Spinal cord (tissue), 10 donors: ENCODE data around the gene GRB7. TPM values are rescaled to one million over a fixed set of nuclear protein-coding genes. Genes with fewer than 3 reads are reported as not detected.

Experiments used
- DNase-seq, 6 donors: peaks; one replicate each; pipeline versions ENCODE4 v3.0.0 to v3.0.0-alpha.2; 2013 to 2015; ENCODE audit warnings: low spot score in 6 of 6, low read depth in 4 of 6
- H3K27ac ChIP-seq: one replicate; pipeline ENCODE4 v1.5.1; 2013; ENCODE audit warnings: low read depth, low read length, control low read depth
- H3K27me3 ChIP-seq: one replicate; pipeline ENCODE4 v1.6.1; 2013; ENCODE audit warnings: low read length; ENCODE audit not compliant: control insufficient read depth, insufficient read depth
- H3K36me3 ChIP-seq: one replicate; pipeline ENCODE4 v1.6.1; 2013; ENCODE audit warnings: low read length; ENCODE audit not compliant: control insufficient read depth, insufficient read depth
- H3K4me1 ChIP-seq: one replicate; pipeline ENCODE4 v1.6.1; 2013; ENCODE audit warnings: low read length; ENCODE audit not compliant: control insufficient read depth, insufficient read depth
- H3K4me3 ChIP-seq: one replicate; pipeline ENCODE4 v1.5.1; 2013; ENCODE audit warnings: low read depth, low read length, control low read depth
- H3K9me3 ChIP-seq: one replicate; pipeline ENCODE4 v1.6.1; 2013; ENCODE audit warnings: low read length; ENCODE audit not compliant: control insufficient read depth, insufficient read depth
- WGBS: methylation state at CpG from one replicate; pipeline ENCODE4 v1.1.5; 2013; ENCODE audit warnings: missing lambda C conversion rate; ENCODE audit not compliant: insufficient coverage; 5-methylcytosine and 5-hydroxymethylcytosine counted together
- polyA plus RNA-seq, 2 donors: library from polyadenylated mRNA; unstranded; fragments of 120-200 nt; gene quantifications; one replicate each; pipeline ENCODE4 v1.2.1, GENCODE V29; 2013; ENCODE audit not compliant: insufficient read length in 2 of 2
- total RNA-seq, 2 donors: library from RNA; depleted of rRNA in 1 of 2; stranded (reverse); fragments of 120-200 nt in 1 of 2; fragments of >200 nt in 1 of 2; gene quantifications; one replicate each; pipeline versions ENCODE4 v1.2.3 to v1.2.4, GENCODE V29; 2013 to 2014
- donor health status: healthy.

Gene GRB7
- total and polyA plus RNA-seq, 4 donors = 0.43 to 2.6 (median 0.54) TPM; not detected in 1

DNA sequence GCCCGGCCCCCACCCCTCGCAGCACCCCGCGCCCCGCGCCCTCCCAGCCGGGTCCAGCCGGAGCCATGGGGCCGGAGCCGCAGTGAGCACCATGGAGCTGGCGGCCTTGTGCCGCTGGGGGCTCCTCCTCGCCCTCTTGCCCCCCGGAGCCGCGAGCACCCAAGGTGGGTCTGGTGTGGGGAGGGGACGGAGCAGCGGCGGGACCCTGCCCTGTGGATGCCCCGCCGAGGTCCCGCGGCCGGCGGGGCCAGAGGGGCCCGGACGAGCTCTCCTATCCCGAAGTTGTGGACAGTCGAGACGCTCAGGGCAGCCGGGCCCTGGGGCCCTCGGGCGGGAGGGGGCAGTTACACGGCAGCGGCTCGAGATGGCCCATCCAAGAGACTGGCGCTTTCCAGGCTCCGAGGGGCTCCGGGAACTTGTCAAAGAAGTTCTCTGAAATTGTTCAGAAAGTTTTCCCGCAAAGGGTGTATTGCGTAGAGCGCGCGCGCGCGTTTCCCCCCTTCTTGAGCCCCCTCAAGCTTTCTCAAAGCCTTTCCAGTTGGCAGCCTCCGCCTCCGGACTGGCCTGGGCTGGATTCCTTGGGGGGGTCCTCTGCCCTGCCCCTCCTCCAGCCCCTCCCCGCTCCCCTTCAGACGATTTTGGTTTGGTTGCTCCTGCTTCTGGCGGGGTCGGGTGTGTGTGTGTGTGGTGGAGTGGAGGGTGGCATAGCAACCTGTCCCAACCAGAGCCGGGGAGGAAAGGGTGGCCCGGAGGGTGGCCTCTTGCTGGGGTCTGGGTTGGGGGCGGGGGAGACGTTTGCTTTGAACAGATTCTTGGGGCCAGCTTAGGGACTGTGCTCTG, 37.4 kb upstream of the GRB7 start:
- WGBS = 2% methylated on average over 48 of the region's 57 CpGs
- Histone ChIP-seq H3K4me1 (peaks cover 46% of the 10 kb centered on the region), H3K27me3 (peaks cover 22% of the 10 kb centered on the region), H3K27ac (peak overlapping the region; percentile 83), H3K9me3 (no peaks in the 10 kb centered on the region), H3K4me3 (peak overlapping the region; percentile 63), H3K36me3 (peaks cover 12% of the 10 kb centered on the region)
- DNase-seq = peak in 2 of 6 donors; percentile 37 to 74

DNA sequence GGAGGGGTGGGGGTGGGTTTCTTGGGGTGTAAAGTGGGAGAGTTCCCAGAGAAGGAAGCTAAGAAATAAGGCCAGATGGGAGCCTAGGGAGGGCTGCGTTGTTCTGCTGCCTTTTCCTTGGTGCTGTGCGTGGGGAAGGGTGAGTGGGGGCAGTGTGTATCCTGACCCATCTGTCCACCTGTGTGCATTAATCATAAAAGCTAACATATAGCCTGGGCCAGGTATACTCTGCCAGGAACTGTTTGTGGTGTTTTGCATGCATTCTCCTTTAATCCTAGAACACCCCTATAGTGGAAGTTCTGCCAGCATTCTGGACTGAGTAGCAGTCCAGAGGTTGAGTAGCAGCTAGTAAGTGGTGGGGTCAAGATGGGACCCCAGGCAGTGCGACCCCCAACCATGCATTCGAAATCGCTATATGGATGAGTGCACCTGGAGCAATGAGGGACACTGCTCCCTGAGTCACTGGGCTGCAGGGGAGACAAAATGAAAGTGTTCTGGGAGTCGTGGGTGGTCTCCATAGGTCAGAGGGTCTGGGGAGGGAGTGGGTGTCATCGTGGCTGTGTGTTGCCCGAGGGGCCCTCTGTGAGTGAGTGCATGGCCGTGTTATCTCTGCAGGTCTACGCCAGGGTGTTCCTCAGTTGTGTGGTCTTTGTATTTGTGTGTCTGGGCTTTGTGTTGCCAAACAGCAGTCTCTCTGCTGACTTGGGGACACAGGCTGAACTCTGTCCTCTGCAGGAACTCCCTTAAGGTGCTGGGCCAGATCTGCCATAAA, 36.5 kb upstream of the GRB7 start:
- Histone ChIP-seq H3K36me3 (peaks cover 13% of the 10 kb centered on the region), H3K27ac (peak overlapping the region; percentile 83), H3K4me3 (peak overlapping the region; percentile 63), H3K27me3 (peaks cover 22% of the 10 kb centered on the region), H3K9me3 (no peaks in the 10 kb centered on the region), H3K4me1 (peaks cover 46% of the 10 kb centered on the region)
- 22% methylated on average over 8 of the region's 10 CpGs for WGBS
- no peak for DNase-seq

DNA sequence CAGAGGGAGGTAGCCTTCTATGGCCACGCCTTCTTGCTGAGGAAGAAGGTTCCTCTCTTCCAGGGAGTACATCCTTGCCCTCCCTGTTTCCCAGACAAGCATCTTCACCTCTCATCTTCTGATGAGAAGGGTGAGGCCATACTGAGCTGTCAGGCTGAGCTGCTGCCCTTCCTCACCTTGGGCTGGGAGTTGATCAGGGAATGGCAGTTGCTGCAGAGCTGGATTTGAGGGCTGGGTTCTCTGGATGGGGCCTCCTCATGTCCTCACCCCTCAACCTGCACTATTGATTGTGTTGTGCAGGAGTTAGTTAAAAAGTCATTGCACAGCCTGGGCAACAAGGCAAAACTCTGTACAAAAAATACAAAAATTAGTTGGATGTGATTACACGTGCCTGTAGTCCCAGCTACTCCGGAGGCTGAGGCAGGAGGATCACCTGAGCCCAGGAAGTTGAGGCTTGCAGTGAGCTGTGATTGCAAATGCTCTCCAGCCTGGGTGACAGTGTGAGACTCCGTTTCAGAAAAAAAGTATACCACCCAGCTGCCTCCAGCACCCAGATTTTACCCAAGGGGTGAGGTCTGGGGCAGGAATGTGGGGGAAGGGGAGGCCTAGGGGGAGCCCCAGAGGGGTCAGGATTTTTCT, 35.8 kb upstream of the GRB7 start:
- H3K4me3 ChIP-seq = peak overlapping the region; percentile 63
- H3K9me3 ChIP-seq = no peaks in the 10 kb centered on the region
- H3K36me3 ChIP-seq = peaks cover 15% of the 10 kb centered on the region
- peak overlapping the region; percentile 15 for H3K27ac ChIP-seq
- WGBS = 71% methylated on average over 2 of the region's 4 CpGs
- H3K27me3 ChIP-seq = peaks cover 22% of the 10 kb centered on the region
- peaks cover 50% of the 10 kb centered on the region for H3K4me1 ChIP-seq
- DNase-seq = no peak

DNA sequence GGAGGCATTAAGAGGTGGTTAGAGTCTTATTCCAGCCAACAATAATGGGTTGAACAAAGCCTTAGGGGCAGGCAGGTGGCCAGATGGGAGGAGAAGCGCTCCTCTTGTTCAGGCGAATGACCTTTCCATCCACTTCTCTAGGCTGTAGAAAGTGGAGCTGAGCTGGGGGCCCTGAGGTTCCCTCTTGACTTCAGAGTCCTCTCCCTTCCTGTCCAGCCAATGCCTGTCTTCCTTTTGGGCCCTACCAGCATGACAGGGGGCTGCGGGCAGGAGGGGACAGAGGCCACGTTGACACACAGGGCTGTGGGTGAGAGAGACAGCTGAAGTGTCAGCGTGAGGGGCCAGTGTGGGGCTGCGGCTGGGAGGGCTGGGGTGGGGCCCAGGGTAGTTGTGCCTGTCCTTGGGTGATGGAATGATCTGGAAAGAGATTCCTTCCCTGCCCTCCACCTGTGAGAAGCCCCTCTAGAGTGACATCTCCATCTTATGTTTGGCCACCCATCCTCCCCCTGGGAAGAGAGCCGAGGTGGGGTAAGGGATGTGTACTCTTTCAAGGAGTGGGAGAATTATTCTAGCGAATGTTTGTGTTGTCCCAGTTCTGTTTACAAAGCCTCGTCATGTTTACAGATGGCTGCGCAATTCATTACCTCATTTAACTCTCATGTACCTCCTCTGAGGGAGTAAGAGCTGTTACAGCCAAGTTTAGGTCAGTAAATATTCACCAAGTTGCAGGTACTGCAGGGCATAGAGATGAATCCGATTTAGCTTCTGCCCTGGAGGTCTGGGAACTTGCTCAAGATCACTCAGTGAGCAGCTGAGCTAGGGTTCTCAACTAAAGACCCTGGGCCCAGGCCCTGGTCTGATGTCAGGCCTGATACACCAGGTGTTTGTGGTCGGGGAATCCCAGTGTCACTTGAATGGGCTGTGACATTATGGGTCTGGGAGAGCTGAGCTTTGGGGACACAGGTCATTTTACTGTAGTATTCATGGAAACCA, 34.5 kb upstream of the GRB7 start:
- peak overlapping the region; percentile 22 for H3K27ac ChIP-seq
- DNase-seq = peak in 1 of 6 donors; percentile 38
- H3K9me3 ChIP-seq = no peaks in the 10 kb centered on the region
- WGBS = 47% methylated on average over 6 of the region's 12 CpGs
- H3K4me1 ChIP-seq = peaks cover 54% of the 10 kb centered on the region
- peaks cover 22% of the 10 kb centered on the region for H3K27me3 ChIP-seq
- no peak overlapping the region for H3K4me3 ChIP-seq
- H3K36me3 ChIP-seq = peaks cover 21% of the 10 kb centered on the region

DNA sequence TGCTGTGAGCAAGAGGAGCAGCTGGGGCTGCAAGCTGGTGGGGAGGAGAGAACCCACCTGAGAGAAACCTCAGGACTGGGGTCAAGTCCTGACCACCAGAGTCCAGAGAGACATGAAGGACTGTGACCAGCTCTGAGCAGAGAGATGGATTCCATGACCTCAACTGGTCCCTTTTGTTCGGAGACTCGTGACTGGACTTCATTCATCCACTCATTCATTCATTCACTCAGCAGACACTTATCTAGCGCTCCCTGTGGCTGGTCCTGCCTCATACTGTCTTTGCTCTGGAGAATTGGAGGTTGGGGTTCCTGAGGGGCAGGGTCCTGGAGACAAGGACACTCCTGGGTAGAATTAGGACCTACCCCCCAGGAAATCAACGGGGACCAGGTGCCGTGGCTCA, 33.8 kb upstream of the GRB7 start:
- DNase-seq = no peak
- Histone ChIP-seq H3K9me3 (no peaks in the 10 kb centered on the region), H3K36me3 (peaks cover 28% of the 10 kb centered on the region), H3K27ac (no peak overlapping the region), H3K27me3 (peaks cover 21% of the 10 kb centered on the region), H3K4me1 (peaks cover 54% of the 10 kb centered on the region), H3K4me3 (no peak overlapping the region)
- 100% methylated on average over 2 of the region's 5 CpGs for WGBS

DNA sequence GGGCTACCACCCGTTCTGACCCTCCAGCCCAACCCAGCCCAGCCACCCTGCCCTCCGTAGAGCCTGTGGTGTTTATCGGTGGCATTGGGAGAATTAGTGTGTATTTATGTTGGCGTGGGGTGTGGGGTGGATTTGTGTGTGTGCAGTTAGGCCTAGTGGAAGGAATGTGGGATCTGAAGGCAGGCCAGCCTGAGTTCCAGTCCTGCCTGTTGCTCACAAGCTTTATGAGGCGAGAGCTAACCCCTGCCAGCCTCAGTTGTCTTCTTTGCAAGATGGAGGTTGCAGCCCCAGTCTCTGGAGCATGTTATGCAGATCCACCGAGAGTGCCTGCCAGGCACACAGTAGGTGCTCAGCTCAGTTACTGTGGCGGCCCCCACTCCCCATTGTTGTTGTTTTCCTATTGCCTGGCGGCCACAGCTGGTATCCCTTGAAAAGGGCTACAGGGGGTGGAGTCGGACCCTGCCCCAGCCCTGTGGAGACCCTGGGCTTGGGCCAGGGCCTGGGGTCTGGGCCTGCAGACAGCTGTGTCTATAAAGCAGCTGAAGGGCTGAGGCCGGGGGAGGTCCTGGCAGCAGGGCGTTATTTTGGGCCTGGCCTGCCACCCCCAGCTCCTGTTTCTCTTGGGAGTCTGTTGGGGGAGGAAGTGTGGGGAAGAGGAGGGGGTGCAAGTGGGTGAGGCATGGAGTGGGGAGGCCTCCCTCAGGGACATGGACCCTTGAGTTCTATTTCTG, 32.8 kb upstream of the GRB7 start:
- DNase-seq = peak in 1 of 6 donors; percentile 48
- Histone ChIP-seq H3K27me3 (peaks cover 12% of the 10 kb centered on the region), H3K36me3 (peaks cover 39% of the 10 kb centered on the region), H3K27ac (peak overlapping the region; percentile 57), H3K4me1 (peaks cover 51% of the 10 kb centered on the region), H3K9me3 (no peaks in the 10 kb centered on the region), H3K4me3 (no peak overlapping the region)
- WGBS = 45% methylated on average over 10 of the region's 11 CpGs

DNA sequence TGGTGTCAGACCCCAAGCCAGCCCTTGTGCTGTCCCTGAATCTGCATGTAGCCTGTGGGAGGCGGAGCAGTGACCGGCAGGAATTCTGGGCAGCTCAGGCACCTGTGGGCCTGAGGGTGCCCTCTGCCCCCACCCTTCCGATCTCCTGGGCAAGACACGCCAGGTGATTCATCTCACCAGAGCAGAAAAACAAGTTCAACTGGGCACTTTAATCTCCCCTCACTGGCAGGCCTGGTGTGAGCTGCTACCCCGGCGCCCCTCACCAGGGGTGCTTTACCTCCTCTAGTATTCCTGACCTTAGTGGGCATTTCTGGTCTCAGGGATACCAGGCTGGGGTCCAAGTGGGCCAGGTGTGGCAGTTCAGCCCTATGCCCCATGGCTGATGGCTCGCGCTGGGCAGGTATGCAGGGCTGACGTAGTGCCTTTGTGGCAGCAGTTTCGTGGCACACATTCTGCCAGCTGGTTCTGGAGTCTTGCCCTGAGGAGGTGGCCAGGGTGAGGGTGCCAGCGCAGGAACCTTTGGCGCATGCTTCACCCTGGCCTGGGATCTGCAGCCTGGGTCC, 31.9 kb upstream of the GRB7 start:
- H3K27me3 ChIP-seq = peaks cover 5% of the 10 kb centered on the region
- H3K9me3 ChIP-seq = no peaks in the 10 kb centered on the region
- no peak for DNase-seq
- WGBS = 77% methylated on average over 12 of the region's 12 CpGs
- H3K4me3 ChIP-seq = no peak overlapping the region
- peak overlapping the region; percentile 80 for H3K27ac ChIP-seq
- peaks cover 50% of the 10 kb centered on the region for H3K4me1 ChIP-seq
- peaks cover 47% of the 10 kb centered on the region for H3K36me3 ChIP-seq

DNA sequence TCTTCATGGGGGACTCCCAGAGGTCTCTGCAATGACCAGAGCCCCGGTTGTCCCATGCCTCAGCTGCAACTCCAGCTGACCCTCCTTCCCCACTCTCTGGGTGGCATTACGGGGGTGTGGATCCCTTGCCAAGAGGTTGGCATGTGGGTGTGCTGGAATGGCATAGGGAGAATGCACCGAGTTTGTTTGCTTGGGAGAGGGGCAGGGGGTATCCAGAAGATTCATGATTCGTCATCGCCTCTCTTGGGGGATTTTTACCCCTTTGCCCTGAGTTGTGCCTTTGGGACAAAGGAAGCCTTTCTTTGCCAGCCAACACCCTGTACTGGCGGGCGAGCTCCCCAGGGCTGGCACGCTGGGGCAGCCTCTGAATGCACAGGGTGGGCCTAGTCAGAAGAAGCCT, 31.4 kb upstream of the GRB7 start:
- DNase-seq = peak in 1 of 6 donors; percentile 27
- Histone ChIP-seq H3K4me1 (peaks cover 45% of the 10 kb centered on the region), H3K36me3 (peaks cover 47% of the 10 kb centered on the region), H3K27me3 (no peaks in the 10 kb centered on the region), H3K27ac (peak overlapping the region; percentile 80), H3K4me3 (no peak overlapping the region), H3K9me3 (no peaks in the 10 kb centered on the region)
- WGBS = 78% methylated on average over 5 of the region's 8 CpGs
